ENCODE data around the gene RARB. TPM values are rescaled to one million over a fixed set of nuclear protein-coding genes. Genes with fewer than 3 reads are reported as not detected.

The RARB gene
- total and polyA plus RNA-seq, 4 donors = 1.5 to 24.5 (median 4.1) TPM

- DNase-seq (no peak), ATAC-seq (ENCODE audit: insufficient read depth, low FRiP score) (no peak)
- Histone ChIP-seq H3K36me3 (ENCODE audit: control insufficient read depth in 4 of 4, insufficient read depth in 4 of 4, low read length in 4 of 4) (no peaks in the 10 kb centered on the region), H3K27ac (ENCODE audit: low read depth in 1 of 2, low read length in 1 of 2) (no peak overlapping the region), H3K27me3 (ENCODE audit: control insufficient read depth in 3 of 3, insufficient read depth in 3 of 3, low read length in 2 of 3) (no peaks in the 10 kb centered on the region), H3K9ac (ENCODE audit: insufficient read depth in 1 of 2, low read length in 2 of 2) (no peak overlapping the region), H3K9me3 (ENCODE audit: control insufficient read depth in 4 of 4, insufficient read depth in 3 of 4, low read length in 3 of 4) (no peaks in the 10 kb centered on the region), H3K4me3 (no peak overlapping the region), H3K4me1 (ENCODE audit: control insufficient read depth in 5 of 5, insufficient read depth in 5 of 5, low read length in 5 of 5) (peaks cover 0 to 31% (median 19%) of the 10 kb centered on the region in 5 donors)
- 94 to 95% methylated on average over 10 of the region's 10 CpGs for WGBS, 2 donors
- TF ChIP-seq CTCF (IDR thresholded peaks at IDR 0.05; ENCODE audit: control extremely low read depth, extremely low read depth) = no peak
Measured at GRCh38 chr3:25511972-25512721, 84.1 kb downstream of the RARB start.

DNA sequence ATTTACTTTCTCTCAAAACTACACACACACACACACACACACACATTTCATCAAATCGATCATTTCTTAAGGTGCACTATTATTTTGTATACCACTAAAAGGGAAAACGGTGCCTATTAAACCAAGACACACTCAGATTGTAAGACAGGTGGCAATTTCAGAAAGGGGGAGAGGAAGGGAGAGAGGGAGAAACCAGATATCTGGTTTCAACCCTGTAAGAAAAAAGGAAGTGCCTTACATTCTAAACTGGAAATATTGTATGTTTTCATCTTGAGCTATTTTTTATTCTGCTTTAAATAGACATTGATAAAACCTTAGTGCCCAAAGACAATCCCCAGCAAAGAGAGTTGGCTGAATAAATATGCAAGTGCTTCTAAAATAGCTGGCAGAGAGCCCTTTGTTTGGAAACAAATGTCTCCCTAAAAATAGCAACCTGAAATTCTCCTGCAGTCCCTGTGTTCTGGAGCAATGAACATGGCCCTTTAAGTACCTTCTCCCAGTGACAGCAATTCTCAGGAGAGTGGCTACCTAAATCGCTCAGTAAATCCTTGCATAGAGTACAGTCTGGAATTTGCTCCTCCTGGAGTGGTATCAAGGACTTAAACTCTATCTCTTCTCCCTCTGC is 85.7 kb downstream of the RARB start:
- TF ChIP-seq CTCF (IDR thresholded peaks at IDR 0.05; ENCODE audit: control extremely low read depth, extremely low read depth) = no peak
- Histone ChIP-seq H3K4me3 (no peak overlapping the region), H3K36me3 (ENCODE audit: control insufficient read depth in 4 of 4, insufficient read depth in 4 of 4, low read length in 4 of 4) (no peaks in the 10 kb centered on the region), H3K4me1 (ENCODE audit: control insufficient read depth in 5 of 5, insufficient read depth in 5 of 5, low read length in 5 of 5) (peaks cover 0 to 21% (median 9%) of the 10 kb centered on the region in 5 donors), H3K9me3 (ENCODE audit: control insufficient read depth in 4 of 4, insufficient read depth in 3 of 4, low read length in 3 of 4) (no peaks in the 10 kb centered on the region), H3K27me3 (ENCODE audit: control insufficient read depth in 3 of 3, insufficient read depth in 3 of 3, low read length in 2 of 3) (no peaks in the 10 kb centered on the region), H3K9ac (ENCODE audit: insufficient read depth in 1 of 2, low read length in 2 of 2) (no peak overlapping the region), H3K27ac (ENCODE audit: low read depth in 1 of 2, low read length in 1 of 2) (peak overlapping the region in 1 of 2 donors; percentile 41)
- DNase-seq = no peak
- ATAC-seq (ENCODE audit: insufficient read depth, low FRiP score) = no peak
- 51 to 56% methylated on average over 3 of the region's 3 CpGs for WGBS, 2 donors

- no peak for DNase-seq
- no peak for TF ChIP-seq CTCF (IDR thresholded peaks at IDR 0.05; ENCODE audit: control extremely low read depth, extremely low read depth)
Measured at GRCh38 chr3:25515171-25515570, 87.1 kb downstream of the RARB start.

More at GRCh38 chr3:25515171-25515570, 87.1 kb downstream of the RARB start:
- Histone ChIP-seq H3K9ac (ENCODE audit: insufficient read depth in 1 of 2, low read length in 2 of 2) (no peak overlapping the region), H3K9me3 (ENCODE audit: control insufficient read depth in 4 of 4, insufficient read depth in 3 of 4, low read length in 3 of 4) (no peaks in the 10 kb centered on the region), H3K4me3 (no peak overlapping the region), H3K4me1 (ENCODE audit: control insufficient read depth in 5 of 5, insufficient read depth in 5 of 5, low read length in 5 of 5) (peaks cover 0 to 19% (median 3%) of the 10 kb centered on the region in 5 donors), H3K27me3 (ENCODE audit: control insufficient read depth in 3 of 3, insufficient read depth in 3 of 3, low read length in 2 of 3) (no peaks in the 10 kb centered on the region), H3K36me3 (ENCODE audit: control insufficient read depth in 4 of 4, insufficient read depth in 4 of 4, low read length in 4 of 4) (no peaks in the 10 kb centered on the region), H3K27ac (ENCODE audit: low read depth in 1 of 2, low read length in 1 of 2) (peak overlapping the region in 1 of 2 donors; percentile 53)
- no peak for ATAC-seq (ENCODE audit: insufficient read depth, low FRiP score)
